SK-N-SH treated with all-trans-retinoic acid at 6 μM for 48 hours (cell line): ENCODE results near the gene MED8.

Source experiments
- ARNTL ChIP-seq: fragments of 450-650 bp; formaldehyde crosslinking; IDR thresholded peaks from 2 replicates; pipeline ENCODE4 v1.5.0; 2020; ENCODE audit warnings: low read depth, mild to moderate bottlenecking, moderate library complexity, borderline replicate concordance
- CREB5 ChIP-seq: fragments of 250-450 bp; sonication (Bioruptor Pico); IDR thresholded peaks from 2 replicates; pipeline ENCODE4 v1.5.1; 2020; ENCODE audit warnings: low read depth, mild to moderate bottlenecking, moderate library complexity
- CSDC2 ChIP-seq: fragments of 250-450 bp; sonication (Bioruptor Pico); IDR thresholded peaks from 2 replicates; pipeline ENCODE4 v1.5.0; 2020; ENCODE audit warnings: mild to moderate bottlenecking, moderate library complexity
- GLIS3 ChIP-seq: fragments of 250-450 bp; sonication (Bioruptor Pico); IDR thresholded peaks from 2 replicates; pipeline ENCODE4 v1.5.0; 2020; ENCODE audit warnings: mild to moderate bottlenecking, moderate library complexity
- ISL1 ChIP-seq: fragments of 250-450 bp; sonication (Bioruptor Pico); IDR thresholded peaks from 2 replicates; pipeline ENCODE4 v2.1.2; 2022; ENCODE audit warnings: mild to moderate bottlenecking, moderate library complexity
- PATZ1 ChIP-seq: fragments of 250-450 bp; sonication (Bioruptor Pico); IDR thresholded peaks from 2 replicates; pipeline ENCODE4 v1.8.0; 2020; ENCODE audit warnings: mild to moderate bottlenecking, moderate library complexity, borderline replicate concordance
- POU6F1 ChIP-seq: fragments of 250-450 bp; sonication (Bioruptor Pico); IDR thresholded peaks from 2 replicates; pipeline ENCODE4 v1.8.0; 2021; ENCODE audit warnings: low read depth, mild to moderate bottlenecking, moderate library complexity, borderline replicate concordance
- RARB ChIP-seq: fragments of 250-450 bp; sonication (Bioruptor Pico); IDR thresholded peaks from 2 replicates; pipeline ENCODE4 v1.8.0; 2021; ENCODE audit warnings: mild to moderate bottlenecking, moderate library complexity
- ZC3H10 ChIP-seq: fragments of 250-450 bp; sonication (Bioruptor Pico); IDR thresholded peaks from 2 replicates; pipeline ENCODE4 v1.5.1; 2021; ENCODE audit warnings: mild to moderate bottlenecking, moderate library complexity
- ZFP3 ChIP-seq: fragments of 250-450 bp; sonication (Bioruptor Pico); IDR thresholded peaks from 2 replicates; pipeline ENCODE4 v1.5.0; 2020; ENCODE audit warnings: mild to moderate bottlenecking, moderate library complexity
- ZFP30 ChIP-seq: fragments of 450-650 bp; formaldehyde crosslinking; IDR thresholded peaks from 2 replicates; pipeline ENCODE4 v1.5.0; 2022; ENCODE audit warnings: mild to moderate bottlenecking, moderate library complexity
- ZNF70 ChIP-seq: fragments of 450-650 bp; formaldehyde crosslinking; IDR thresholded peaks from 2 replicates; pipeline ENCODE4 v1.5.0; 2020; ENCODE audit warnings: mild to moderate bottlenecking, moderate library complexity

- TF ChIP-seq ZFP30 (CRISPR knock-in tag) (no peak), POU6F1 (CRISPR knock-in tag) (no peak), ZFP3 (CRISPR knock-in tag) (no peak), GLIS3 (CRISPR knock-in tag) (no peak), ISL1 (no peak), CSDC2 (CRISPR knock-in tag) (no peak), CREB5 (CRISPR knock-in tag) (no peak), PATZ1 (CRISPR knock-in tag) (no peak), ZC3H10 (CRISPR knock-in tag) (no peak), RARB (CRISPR knock-in tag) (no peak), ARNTL (CRISPR knock-in tag) (no peak), ZNF70 (CRISPR knock-in tag) (no peak)
Measured at GRCh38 chr1:43398227-43398626, 8.6 kb upstream of the MED8 start.
